ENCODE measurements around the gene THEM4.

The THEM4 gene

DNA sequence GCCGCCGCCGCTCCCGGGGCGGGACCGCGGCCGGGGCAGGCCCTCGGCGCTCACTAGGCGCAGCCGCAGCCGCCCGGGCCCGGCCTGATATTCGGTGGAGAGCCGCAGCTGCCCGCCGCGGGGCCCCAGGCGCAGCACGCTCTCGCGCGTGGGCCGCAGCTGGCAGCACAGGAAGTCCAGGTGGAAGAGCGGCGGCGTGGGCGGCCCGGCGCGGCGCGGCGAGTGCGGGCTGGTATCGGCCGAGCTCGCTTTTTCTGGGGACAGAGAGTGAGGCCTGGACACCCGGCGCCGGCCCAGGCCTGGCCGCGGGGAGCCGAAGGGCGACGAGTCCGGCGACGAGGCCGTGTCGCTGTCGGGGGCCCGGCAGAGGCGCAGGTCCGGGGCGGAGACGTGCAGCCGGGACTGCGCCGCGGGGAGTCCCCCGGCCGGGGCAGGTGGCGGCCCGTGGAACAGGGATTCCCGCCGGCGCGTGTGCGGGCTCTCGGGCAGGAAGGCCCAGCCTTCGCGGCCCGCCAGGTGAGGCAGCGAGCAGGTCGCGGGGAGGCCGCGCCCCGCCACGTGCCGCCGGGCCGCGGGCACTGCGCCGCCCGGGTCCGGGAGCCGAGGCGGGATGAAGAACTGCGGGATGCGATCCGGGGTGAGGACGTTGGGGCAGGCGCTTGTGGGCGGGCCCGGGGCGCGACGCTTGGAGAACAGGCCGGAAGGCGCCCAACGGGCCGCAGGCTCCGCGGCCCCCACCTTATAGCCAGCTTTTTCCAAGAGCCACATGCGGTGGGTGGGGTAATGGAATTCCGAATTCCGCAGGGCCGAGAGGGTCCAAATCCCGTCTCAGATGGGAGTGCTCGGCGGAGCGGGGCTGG is 70.9 kb downstream of the THEM4 start:
- DNase-seq (ENCODE audit: low read depth, low spot score), result no peak

DNA sequence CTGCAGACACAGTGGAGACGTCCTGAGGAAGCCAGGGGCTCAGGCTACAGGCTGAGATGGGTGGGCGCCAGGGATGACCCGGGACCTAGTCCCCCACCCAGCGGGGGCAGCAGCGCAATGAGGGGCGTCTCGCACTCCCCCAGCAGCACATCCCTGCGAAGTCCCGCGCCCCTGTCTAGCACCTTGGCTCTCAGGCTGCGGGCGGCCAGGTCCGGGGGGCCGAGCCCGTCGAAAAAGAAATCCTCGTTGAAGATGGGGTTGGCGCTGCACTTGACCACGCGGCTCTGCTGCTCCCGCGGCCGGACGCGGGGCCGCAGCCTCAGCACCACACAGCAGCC is 71.5 kb downstream of the THEM4 start:
- no peak for DNase-seq (ENCODE audit: low read depth, low spot score)

DNA sequence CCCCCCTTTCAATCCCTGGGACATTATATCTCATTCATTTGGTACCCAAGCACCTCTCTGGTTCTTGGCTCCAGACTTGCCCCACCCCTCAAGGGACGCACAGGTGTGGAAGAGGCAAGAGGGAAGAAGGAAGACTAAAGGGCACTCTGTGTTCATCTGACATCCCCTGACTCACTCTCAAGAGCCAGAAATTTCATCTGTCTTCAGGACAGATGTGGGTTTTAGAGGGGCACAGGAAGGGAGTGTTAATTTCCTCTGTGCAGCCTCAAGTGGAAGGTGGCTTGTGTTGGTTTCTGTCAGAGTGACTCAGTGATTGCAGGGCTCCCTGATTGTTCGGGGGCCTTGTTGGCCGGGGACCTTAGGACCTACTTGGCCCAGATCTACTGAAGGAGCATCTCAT is 72.1 kb downstream of the THEM4 start:
- no peak for DNase-seq (ENCODE audit: low read depth, low spot score)

DNA sequence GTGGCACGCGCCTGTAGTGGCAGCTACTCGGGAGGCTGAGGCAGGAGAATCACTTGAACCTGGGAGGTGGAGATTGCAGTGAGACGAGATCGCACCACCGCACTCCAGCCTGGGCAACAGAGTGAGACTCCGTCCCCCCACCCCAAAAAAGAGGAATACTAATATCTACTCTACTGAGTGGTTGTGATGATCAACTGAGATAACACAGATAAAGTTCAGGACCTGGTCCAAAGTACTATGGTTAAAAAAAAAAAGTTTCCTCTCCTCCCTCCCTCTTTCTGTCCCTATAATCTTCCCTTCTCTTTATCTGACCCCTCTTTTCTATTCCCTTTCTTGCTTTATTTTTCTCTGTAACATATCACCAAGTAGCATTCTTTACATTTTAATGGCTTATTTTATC is 73.7 kb downstream of the THEM4 start:
- no peak for DNase-seq (ENCODE audit: low read depth, low spot score)

DNA sequence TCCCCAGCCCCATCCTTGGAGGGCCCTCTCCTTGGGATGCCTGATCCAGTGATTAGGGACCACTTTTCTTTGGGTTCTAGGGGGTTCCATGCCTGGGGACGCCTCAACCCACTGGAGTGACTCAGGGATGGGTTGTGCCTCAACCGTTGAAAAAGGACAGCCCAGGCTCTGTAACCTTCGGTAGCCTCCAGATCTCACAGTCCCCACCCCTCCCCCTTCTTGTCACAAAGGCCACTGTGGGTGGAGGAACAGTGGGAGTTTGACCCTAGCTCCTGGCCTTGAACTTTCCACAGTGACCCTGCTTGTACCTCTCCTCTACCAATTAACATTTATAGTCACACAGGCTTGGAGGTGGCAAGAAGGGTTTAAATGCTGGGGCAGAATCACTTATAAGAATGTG is 75.1 kb downstream of the THEM4 start:
- DNase-seq (ENCODE audit: low read depth, low spot score), result no peak

DNA sequence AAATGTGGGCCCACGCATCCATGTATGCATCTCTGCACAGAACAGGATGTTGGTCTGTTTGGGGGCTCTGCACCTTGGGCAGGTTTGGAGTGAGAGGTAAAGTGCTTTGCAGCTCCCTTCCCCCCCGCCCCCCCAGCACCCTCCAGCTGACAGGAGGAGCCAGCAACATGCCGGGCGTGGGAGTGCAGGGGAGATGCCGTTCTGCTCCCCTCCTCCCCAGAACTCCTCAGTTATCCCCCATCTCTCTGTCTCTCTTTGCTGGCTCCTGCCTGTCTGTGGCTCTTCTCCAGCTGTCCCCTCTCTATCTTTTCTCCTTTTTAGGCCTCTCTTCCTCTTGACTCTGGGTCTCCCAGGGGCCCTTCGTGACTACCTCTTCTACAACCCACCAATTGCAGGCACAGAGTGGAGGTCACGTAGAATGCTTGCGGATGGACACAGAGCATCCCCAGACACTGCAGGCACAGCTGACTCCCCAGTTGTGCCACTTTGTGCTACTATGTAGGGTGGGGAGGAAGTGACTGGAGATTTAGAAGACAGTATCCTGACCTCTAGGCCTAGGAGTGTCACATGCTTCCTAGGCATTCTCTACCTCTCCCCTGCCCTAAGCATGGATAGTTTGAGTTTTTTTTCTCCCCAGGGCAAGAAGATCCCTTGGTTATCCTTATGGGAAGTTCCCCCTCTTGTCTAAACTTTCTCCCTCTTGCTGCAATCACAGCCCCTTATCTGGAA is 76.0 kb downstream of the THEM4 start:
- DNase-seq (ENCODE audit: low read depth, low spot score), result no peak

DNA sequence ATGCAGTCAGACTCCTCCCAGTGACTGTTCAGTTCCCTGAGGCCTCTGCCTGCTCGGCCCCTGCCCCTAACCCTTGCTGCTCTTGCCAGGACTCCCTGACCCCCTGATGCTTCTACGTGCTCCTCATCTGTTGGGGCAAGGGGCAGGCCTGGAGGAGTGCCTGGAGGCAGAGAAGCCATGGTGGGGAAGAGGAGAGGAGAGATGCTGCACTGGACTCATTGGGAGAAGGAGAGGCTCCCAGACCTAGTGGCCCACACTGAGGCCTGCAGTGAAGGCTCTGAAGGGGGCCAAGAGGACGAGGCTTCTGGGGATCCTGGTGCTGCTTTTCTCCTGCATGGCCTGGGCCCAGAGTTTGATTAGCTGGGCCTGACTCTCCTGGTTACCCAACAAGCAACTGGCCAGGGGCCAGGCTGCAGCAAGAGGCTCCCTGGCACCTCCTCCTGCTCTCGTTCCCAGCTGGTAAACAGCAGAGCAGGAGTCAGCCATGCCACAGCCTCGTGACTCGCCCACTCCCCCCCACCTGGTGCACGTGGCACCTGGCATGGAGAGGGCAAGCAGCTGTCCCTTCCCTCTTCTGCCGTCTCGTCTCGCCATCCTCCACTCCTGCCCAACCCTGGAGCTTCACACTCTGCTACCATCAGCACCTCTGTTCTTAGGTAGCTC is 76.9 kb downstream of the THEM4 start:
- no peak for DNase-seq (ENCODE audit: low read depth, low spot score)

DNA sequence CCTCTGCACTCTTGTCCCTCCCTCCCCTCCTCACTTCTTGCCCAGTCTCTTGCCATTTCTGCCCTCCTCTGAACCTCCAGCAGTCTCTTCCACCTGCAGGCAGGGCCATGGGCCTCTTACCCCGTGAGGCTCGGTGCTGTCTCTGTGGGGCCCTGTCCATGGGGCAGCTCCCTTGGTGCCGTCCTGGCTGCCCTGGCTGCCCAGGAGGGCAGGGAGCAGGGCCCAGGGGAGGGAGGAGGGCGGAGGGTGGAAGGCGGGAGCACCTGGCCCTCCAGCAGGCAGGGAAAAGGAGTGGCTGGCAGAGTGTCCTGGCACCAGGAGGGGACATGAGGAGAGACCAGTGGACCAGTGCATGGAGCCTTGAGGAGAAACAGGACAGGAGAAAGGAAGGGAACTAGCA is 77.7 kb downstream of the THEM4 start, which contains the start of gene RORC:
RORC (minus strand) TSS at position 198 of the 400 bp plus-strand sequence; CDS start at position 160, 38 bp downstream.
- no peak for DNase-seq (ENCODE audit: low read depth, low spot score)

DNA sequence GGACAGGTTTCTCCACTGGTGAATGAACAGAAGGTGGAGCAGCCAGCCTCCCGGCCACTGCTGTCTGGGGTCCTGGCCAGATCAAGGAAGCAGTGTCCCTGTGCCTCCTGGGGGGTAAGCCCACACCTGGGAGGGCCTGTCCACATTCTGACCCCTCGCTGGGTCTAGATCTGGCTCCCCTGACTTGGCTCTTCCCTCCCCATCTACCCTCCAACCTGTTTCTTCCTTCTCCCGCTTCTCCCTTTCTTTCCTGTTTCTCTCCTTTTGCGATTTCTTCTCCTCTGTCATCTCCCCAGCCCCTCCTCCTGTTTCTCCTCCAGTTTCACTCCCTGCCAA is 78.1 kb downstream of the THEM4 start:
- DNase-seq (ENCODE audit: low read depth, low spot score), result no peak

DNA sequence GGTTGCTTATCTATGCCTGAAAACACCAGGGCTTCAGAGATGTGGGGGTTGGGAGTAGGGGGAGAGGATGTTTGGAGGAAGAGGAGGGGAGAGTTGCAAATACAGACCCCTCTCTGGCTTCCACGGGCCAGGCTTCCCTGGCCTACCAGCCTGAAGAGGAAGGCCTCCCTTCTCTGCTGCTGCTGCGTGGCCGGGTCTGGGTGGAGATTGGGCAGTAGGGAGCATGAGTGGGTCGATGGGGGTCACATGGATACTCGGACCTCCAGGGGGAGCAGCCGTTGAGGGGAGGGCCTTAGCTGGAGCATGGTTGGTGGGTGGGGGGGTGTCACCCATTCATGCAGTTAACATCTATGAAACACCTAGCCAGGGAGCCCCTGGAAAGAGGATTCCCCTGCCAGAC is 79.3 kb downstream of the THEM4 start:
- DNase-seq (ENCODE audit: low read depth, low spot score), result no peak

DNA sequence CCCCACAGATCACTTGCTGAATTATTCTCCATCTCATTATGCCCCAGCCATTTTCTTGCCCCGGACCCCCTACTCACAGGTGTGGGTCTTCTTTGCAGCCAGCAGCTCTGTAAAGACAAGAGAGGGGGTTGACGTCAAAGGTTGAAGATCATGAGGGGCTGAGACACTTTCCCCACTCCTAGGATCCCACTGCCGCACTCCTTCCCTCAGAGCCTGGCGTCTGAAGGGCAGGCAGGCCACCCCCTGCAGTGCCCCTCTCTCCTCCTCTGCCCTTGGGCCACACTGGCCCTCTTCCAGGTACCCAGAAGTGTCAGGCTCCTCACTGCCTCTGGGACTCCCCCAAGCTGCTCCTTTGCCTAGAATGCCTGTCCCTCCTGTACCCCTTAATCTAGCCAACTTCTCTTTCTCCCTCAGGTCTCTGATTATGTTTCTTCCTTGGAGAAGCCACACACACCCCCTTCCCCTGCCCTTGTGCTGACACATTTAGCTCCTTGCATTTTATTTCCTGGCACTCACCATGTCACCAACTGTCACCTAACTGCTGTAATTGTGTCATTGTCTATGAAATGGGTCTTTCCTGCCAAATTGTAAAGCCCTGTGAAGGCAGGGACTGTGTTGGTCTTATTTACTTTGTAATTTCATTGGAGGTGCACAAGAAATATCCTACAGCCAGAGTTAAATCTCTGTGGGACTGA is 79.8 kb downstream of the THEM4 start:
- DNase-seq (ENCODE audit: low read depth, low spot score), result no peak

DNA sequence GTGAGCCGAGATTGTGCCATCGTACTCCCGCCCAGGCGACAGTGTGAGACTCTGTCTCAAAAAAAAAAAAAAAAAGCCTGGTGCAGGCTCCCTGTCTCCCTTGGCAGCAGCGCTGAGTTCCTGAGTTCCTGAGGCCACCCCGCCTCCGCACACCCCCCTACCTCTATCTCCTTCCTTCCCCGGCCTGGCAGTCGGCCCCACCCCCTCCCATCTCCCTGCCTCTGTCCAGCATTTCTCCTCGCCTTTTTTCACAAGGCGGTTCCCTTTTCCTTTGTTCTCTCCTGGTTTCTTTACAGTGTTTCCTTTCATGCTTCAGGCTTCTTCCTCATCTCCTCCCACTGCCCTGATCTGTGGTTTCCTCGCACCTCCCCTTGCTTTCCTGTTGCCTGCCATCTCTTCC is 80.4 kb downstream of the THEM4 start:
- DNase-seq (ENCODE audit: low read depth, low spot score), result no peak

DNA sequence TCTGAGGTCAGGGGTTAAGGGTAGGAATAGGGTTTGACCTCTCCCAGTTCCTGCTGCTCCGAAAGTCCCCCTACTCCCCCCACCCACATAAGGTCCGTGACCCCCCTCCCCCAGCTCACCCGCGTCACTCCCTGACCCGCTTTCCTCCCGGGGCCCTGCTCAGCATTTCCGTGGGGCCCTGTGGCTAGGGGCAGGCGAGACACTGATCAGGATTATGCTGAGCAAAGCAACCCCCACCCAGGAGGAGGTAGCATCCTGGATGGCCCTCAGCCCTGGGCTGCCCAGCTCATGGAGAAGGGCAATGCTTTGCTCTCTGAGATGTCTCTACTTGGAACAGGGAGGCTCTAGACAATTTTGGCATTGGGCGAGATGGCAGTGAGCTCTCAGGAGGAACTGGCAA is 81.5 kb downstream of the THEM4 start:
- DNase-seq (ENCODE audit: low read depth, low spot score), result no peak

DNA sequence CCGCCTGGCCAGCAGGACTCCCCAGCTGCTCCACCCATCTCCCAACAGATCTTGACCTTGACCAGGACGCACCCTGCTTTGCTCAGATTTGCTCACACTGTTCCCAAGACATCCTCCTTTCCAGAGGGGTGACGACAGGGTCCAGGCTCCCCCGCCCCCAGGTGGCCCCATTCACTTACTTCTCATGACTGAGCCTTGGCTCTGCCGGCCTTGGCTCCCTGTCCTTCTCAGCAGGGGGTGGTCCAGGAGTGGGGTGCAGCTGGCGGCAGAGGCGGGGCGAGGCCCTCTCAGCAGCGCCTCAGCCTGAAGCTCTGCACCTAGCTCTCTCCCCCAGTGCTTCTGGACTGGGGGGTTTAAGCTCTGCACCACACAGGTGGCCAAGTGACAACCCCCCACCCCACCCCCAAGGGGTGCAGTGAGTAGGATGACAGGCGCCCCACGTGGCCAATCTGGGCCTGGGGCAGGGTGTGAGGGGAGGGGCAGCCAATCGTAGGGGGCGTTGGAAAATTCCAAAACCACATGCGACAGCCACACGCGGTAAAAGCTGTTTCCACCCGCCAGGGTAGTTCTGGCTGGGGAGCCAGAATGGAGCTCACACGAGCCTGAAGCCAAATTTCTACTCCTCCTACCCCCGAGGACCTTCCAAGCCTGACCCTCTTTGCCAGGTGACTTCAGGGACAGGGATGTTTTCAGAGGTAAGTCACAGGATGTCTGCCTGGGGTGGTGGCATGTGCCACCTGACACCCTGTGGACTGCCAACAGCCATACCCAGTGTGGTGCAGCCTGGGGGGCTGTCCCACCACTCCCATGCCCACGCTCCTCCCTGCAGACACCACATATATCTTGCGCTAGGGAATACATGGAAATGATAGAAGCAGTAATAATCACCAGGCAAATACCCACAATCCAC is 83.3 kb downstream of the THEM4 start:
- DNase-seq (ENCODE audit: low read depth, low spot score), result no peak

DNA sequence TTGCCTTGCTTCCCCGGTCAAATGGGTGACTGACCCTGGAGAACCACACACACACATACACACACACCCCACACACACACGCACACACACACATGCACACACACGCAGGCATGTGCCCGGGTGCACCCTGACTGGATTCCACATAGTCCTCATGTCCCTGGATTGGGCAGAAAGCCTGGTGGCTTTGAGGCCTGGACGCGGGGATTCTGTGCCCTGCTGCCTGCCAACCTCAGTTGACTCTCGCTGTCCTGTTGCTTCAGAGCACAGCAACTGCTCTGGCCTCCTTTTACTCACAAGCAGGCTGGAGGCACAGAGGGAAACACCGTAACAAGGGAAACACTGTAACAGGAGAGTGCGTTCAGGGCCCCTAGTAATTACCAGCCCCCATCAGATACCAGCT is 84.1 kb downstream of the THEM4 start:
- DNase-seq (ENCODE audit: low read depth, low spot score), result no peak

All from brain pericyte (primary cell).